HepG2 (cell line): ENCODE results near the gene LRBA. TPM values are rescaled to one million over a fixed set of nuclear protein-coding genes. Genes with fewer than 3 reads are reported as not detected.

ENCODE experiments used
- ATAC-seq: fragments of 200-7000 bp; cut with Tn5 transposase; 3 replicates; pipeline ENCODE4 v1.9.1; 2020; ENCODE audit warnings: mild to moderate bottlenecking, moderate library complexity
- BruUV-seq: library from RNA; stranded (reverse); fragments of 400-500 nt; replicated peaks from 2 replicates; lab custom pipeline; 2021; lab: Mats Ljungman, UMichigan
- CTCF ChIA-PET: fragments of 300-600 bp; formaldehyde crosslinking; extraction: SDS; loops from one replicate; lab custom pipeline; 2021; ENCODE audit warnings: low total read pairs, inconsistent platforms, low intra/inter-chr PET ratio; lab: Yijun Ruan, JAX
- POLR2A ChIA-PET: fragments of 350-600 bp; sonication (Branson Sonifier 250); formaldehyde crosslinking; loops from one replicate; lab custom pipeline; 2020; ENCODE audit warnings: antibody characterized with exemption, inconsistent platforms; lab: Yijun Ruan, JAX
- DNase-seq: peaks from one replicate; pipeline ENCODE4 v3.0.0-alpha.2; 2015; ENCODE audit warnings: low spot score
- FAIRE-seq: peaks from 3 replicates; lab custom pipeline; 2011; peaks lifted over from hg19 to GRCh38; lab: Jason Lieb, UNC
- H2AFZ ChIP-seq: one replicate; pipeline ENCODE4 v1.6.1; 2011; ENCODE audit warnings: low read length, inconsistent platforms
- H3K27ac ChIP-seq: fragments of 300-600 bp; 3 replicates; pipeline ENCODE4 v1.8.0; 2011; ENCODE audit warnings: mixed run types, mild to moderate bottlenecking, mixed read lengths, low read length, inconsistent platforms; ENCODE audit not compliant: insufficient read depth; ENCODE audit errors: extremely low read length
- H3K27me3 ChIP-seq, 2 experiments: fragments of 200-600 bp in 1 of 2; 2 replicates in 1 of 2; 3 replicates in 1 of 2; pipeline versions ENCODE4 v1.6.0 to v1.8.0; 2011; ENCODE audit warnings: low read length in 2 of 2, mild to moderate bottlenecking in 2 of 2, moderate library complexity in 2 of 2, inconsistent platforms in 1 of 2; ENCODE audit not compliant: insufficient read depth in 2 of 2, control insufficient read depth in 1 of 2
- H3K36me3 ChIP-seq, 2 experiments: fragments of 200-600 bp in 1 of 2; replicated peaks in 1 of 2; 2 replicates in 1 of 2; 3 replicates in 1 of 2; pipeline versions ENCODE4 v1.5.1 to v1.8.0; 2011; ENCODE audit warnings: low read length in 2 of 2, inconsistent platforms in 1 of 2; ENCODE audit not compliant: insufficient read depth in 2 of 2, control insufficient read depth in 1 of 2
- H3K4me1 ChIP-seq: 2 replicates; pipeline ENCODE4 v1.5.1; 2012; ENCODE audit warnings: low read length, inconsistent platforms; ENCODE audit not compliant: insufficient read depth
- H3K4me2 ChIP-seq: 2 replicates; pipeline ENCODE4 v1.6.0; 2011; ENCODE audit warnings: low read depth, low read length, inconsistent platforms
- H3K4me3 ChIP-seq, 3 experiments: fragments of 200-600 bp in 1 of 3; sonication (generic), shearing (Covaris generic) in 1 of 3; replicated peaks in 1 of 3; 2 replicates each; pipeline ENCODE4 v1.5.1; 2011 to 2016; ENCODE audit warnings: low read length in 3 of 3, inconsistent platforms in 2 of 3, low read depth in 2 of 3, mild to moderate bottlenecking in 2 of 3, control low read depth in 1 of 3, mixed read lengths in 1 of 3; ENCODE audit not compliant: insufficient read depth in 1 of 3
- H3K79me2 ChIP-seq: one replicate; pipeline ENCODE4 v1.6.1; 2011; ENCODE audit warnings: low read length, inconsistent platforms; ENCODE audit not compliant: insufficient read depth
- H3K9ac ChIP-seq: 2 replicates; pipeline ENCODE4 v1.6.0; 2011; ENCODE audit warnings: mild to moderate bottlenecking, low read depth, low read length, inconsistent platforms; ENCODE audit not compliant: insufficient read depth
- H3K9me3 ChIP-seq: 2 replicates; pipeline ENCODE4 v1.5.1; 2012; ENCODE audit warnings: mild to moderate bottlenecking, low read length
- H4K20me1 ChIP-seq: 2 replicates; pipeline ENCODE4 v1.6.0; 2011; ENCODE audit warnings: inconsistent platforms, mild to moderate bottlenecking, low read length, moderate library complexity; ENCODE audit not compliant: insufficient read depth
- HNRNPLL ChIP-seq: fragments of 200-400 bp; formaldehyde crosslinking; IDR thresholded peaks from 2 replicates; pipeline ENCODE4 v1.6.1; 2017; ENCODE audit warnings: mild to moderate bottlenecking, low read depth, low read length; ENCODE audit not compliant: poor library complexity, severe bottlenecking
- IKZF5 ChIP-seq: IDR thresholded peaks from 2 replicates; pipeline ENCODE4 v1.6.1; 2018; ENCODE audit warnings: missing genetic modification reagents, mild to moderate bottlenecking, missing compliant biosample characterization
- MEIS1 ChIP-seq: sonication (generic); formaldehyde crosslinking; IDR thresholded peaks from 2 replicates; pipeline ENCODE4 v1.9.0; 2021; ENCODE audit warnings: mild to moderate bottlenecking, missing genetic modification reagents, moderate library complexity, borderline replicate concordance
- SP140L ChIP-seq: sonication (generic); formaldehyde crosslinking; IDR thresholded peaks from 2 replicates; pipeline ENCODE4 v1.4.0; 2020; ENCODE audit warnings: missing genetic modification reagents, borderline replicate concordance
- SRSF4 ChIP-seq: fragments of 200-400 bp; formaldehyde crosslinking; IDR thresholded peaks from one replicate; pipeline ENCODE4 v1.6.1; 2018; ENCODE audit warnings: mild to moderate bottlenecking, low read depth, low read length, moderate library complexity; ENCODE audit not compliant: poor library complexity, severe bottlenecking
- XBP1 ChIP-seq: sonication (generic); formaldehyde crosslinking; IDR thresholded peaks from 2 replicates; pipeline ENCODE4 v1.5.0; 2020; ENCODE audit warnings: missing genetic modification reagents
- ZNF274 ChIP-seq: sonication (generic); formaldehyde crosslinking; IDR thresholded peaks from 2 replicates; pipeline ENCODE4 v1.5.1; 2020; ENCODE audit warnings: mild to moderate bottlenecking, missing genetic modification reagents
- ZNF44 ChIP-seq: sonication (generic); formaldehyde crosslinking; IDR thresholded peaks from 2 replicates; pipeline ENCODE4 v1.5.1; 2020; ENCODE audit warnings: mild to moderate bottlenecking, missing genetic modification reagents
- ZNF841 ChIP-seq: sonication (generic); formaldehyde crosslinking; IDR thresholded peaks from 2 replicates; pipeline ENCODE4 v1.8.1; 2023; ENCODE audit warnings: missing genetic modification reagents, borderline replicate concordance
- WGBS: methylation state at CpG from one replicate; pipeline ENCODE4 v1.1.6; 2017; ENCODE audit warnings: low lambda C conversion rate; 5-methylcytosine and 5-hydroxymethylcytosine counted together
- in situ Hi-C: cut with HindIII; loops from 2 replicates; pipeline ENCODE4 v1.10.0; 2017; ENCODE audit warnings: low pct_unique_long_range_greater_than_20kb; ENCODE audit not compliant: extremely low pct_ligation_motif_present
- intact Hi-C: fragments of 100-400 bp; cut with micrococcal nuclease; formaldehyde crosslinking; loops from one replicate; pipeline ENCODE4 v1.10.0; 2022; ENCODE audit not compliant: unreplicated experiment
- polyA plus RNA-seq, 8 experiments: library from polyadenylated mRNA; depleted of rRNA in 3 of 8; stranded (reverse) in 7 of 8; unstranded in 1 of 8; fragments of >200 nt; fragmentation: Illumina TruSeq in 4 of 8; extraction: Trizol in 4 of 8; gene quantifications; 2 replicates each; pipeline versions ENCODE4 v1.2.1 to v1.2.3, GENCODE V29; 2011 to 2016; ENCODE audit warnings: low read depth in 4 of 8, missing spikeins in 1 of 8, mixed read lengths in 1 of 8; ENCODE audit not compliant: insufficient read depth in 1 of 8
- total RNA-seq, 5 experiments: library from RNA; depleted of rRNA; stranded (reverse); fragments of >200 nt; fragmentation: Illumina TruSeq; extraction: Trizol; gene quantifications; 2 replicates each; pipeline ENCODE4 v1.2.3, GENCODE V29; 2016; ENCODE audit warnings: low read depth in 1 of 5
- TF ChIP-seq, protein P1 (sequence below), 2 experiments: sonication (generic) in 1 of 2; formaldehyde crosslinking in 1 of 2; IDR thresholded peaks; 2 replicates each; pipeline versions ENCODE4 v1.6.1 to v1.9.0; 2014 to 2022; ENCODE audit warnings: antibody characterized with exemption in 1 of 2, borderline replicate concordance in 1 of 2, inconsistent platforms in 1 of 2, low read depth in 1 of 2, missing genetic modification reagents in 1 of 2
- TF ChIP-seq, protein P2 (sequence below): sonication (generic); formaldehyde crosslinking; IDR thresholded peaks from 2 replicates; pipeline ENCODE4 v1.4.0; 2020; ENCODE audit warnings: mild to moderate bottlenecking, missing genetic modification reagents, borderline replicate concordance

LRBA gene
- total and polyA plus RNA-seq, 2 of the 13 experiments (the other 11 are each of a cell fraction or from before 2014, with no cell fraction given), result 21.0 to 37.2 TPM

- Histone ChIP-seq H2AFZ (no peak overlapping the region), H3K27me3 (no peaks in the 10 kb centered on the region), H3K36me3 (no peaks in the 10 kb centered on the region; a peak in 1 of 5 replicates), H3K9ac (no peak overlapping the region), H3K9me3 (no peaks in the 10 kb centered on the region), H3K4me3 (no peak overlapping the region), H3K27ac (no peak overlapping the region), H3K4me2 (no peak overlapping the region), H3K4me1 (peaks cover 12% of the 10 kb centered on the region), H3K79me2 (no peaks in the 10 kb centered on the region), H4K20me1 (no peaks in the 10 kb centered on the region)
- ChIA-PET CTCF (no interaction called here), POLR2A (no interaction called here)
- intact Hi-C loops (no loop called here), in situ Hi-C loops (no loop called here)
- WGBS, result 97% methylated on average over 2 of the region's 2 CpGs
- no peak for ATAC-seq
- no TSS peak for BruUV-seq
- peak; percentile 2 for DNase-seq
- no peak for FAIRE-seq
- TF ChIP-seq IKZF5 (CRISPR knock-in tag) (no peak), ZNF841 (CRISPR knock-in tag) (no peak), XBP1 (no peak), ZNF274 (CRISPR knock-in tag) (no peak), SRSF4 (no peak), MEIS1 (CRISPR knock-in tag) (no peak), SP140L (CRISPR knock-in tag) (no peak), HNRNPLL (no peak), ZNF44 (CRISPR knock-in tag) (no peak)
- TF ChIP-seq, protein P1, sequence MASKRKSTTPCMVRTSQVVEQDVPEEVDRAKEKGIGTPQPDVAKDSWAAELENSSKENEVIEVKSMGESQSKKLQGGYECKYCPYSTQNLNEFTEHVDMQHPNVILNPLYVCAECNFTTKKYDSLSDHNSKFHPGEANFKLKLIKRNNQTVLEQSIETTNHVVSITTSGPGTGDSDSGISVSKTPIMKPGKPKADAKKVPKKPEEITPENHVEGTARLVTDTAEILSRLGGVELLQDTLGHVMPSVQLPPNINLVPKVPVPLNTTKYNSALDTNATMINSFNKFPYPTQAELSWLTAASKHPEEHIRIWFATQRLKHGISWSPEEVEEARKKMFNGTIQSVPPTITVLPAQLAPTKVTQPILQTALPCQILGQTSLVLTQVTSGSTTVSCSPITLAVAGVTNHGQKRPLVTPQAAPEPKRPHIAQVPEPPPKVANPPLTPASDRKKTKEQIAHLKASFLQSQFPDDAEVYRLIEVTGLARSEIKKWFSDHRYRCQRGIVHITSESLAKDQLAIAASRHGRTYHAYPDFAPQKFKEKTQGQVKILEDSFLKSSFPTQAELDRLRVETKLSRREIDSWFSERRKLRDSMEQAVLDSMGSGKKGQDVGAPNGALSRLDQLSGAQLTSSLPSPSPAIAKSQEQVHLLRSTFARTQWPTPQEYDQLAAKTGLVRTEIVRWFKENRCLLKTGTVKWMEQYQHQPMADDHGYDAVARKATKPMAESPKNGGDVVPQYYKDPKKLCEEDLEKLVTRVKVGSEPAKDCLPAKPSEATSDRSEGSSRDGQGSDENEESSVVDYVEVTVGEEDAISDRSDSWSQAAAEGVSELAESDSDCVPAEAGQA (IDR thresholded peaks at IDR 0.05; ENCODE audit: low read depth), result no peak
- TF ChIP-seq, protein P1 (CRISPR knock-in tag; IDR thresholded peaks at IDR 0.05; ENCODE audit: borderline replicate concordance), result no peak
- TF ChIP-seq, protein P2, sequence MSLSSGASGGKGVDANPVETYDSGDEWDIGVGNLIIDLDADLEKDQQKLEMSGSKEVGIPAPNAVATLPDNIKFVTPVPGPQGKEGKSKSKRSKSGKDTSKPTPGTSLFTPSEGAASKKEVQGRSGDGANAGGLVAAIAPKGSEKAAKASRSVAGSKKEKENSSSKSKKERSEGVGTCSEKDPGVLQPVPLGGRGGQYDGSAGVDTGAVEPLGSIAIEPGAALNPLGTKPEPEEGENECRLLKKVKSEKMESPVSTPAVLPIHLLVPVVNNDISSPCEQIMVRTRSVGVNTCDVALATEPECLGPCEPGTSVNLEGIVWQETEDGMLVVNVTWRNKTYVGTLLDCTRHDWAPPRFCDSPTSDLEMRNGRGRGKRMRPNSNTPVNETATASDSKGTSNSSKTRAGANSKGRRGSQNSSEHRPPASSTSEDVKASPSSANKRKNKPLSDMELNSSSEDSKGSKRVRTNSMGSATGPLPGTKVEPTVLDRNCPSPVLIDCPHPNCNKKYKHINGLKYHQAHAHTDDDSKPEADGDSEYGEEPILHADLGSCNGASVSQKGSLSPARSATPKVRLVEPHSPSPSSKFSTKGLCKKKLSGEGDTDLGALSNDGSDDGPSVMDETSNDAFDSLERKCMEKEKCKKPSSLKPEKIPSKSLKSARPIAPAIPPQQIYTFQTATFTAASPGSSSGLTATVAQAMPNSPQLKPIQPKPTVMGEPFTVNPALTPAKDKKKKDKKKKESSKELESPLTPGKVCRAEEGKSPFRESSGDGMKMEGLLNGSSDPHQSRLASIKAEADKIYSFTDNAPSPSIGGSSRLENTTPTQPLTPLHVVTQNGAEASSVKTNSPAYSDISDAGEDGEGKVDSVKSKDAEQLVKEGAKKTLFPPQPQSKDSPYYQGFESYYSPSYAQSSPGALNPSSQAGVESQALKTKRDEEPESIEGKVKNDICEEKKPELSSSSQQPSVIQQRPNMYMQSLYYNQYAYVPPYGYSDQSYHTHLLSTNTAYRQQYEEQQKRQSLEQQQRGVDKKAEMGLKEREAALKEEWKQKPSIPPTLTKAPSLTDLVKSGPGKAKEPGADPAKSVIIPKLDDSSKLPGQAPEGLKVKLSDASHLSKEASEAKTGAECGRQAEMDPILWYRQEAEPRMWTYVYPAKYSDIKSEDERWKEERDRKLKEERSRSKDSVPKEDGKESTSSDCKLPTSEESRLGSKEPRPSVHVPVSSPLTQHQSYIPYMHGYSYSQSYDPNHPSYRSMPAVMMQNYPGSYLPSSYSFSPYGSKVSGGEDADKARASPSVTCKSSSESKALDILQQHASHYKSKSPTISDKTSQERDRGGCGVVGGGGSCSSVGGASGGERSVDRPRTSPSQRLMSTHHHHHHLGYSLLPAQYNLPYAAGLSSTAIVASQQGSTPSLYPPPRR (CRISPR knock-in tag), result no peak
These were observed 249.9 kb downstream of the LRBA start for GRCh38 chr4:150765216-150765615.
